GM12878 (cell line): ENCODE results near the gene SEPTIN5.

Source experiments
- CHD2 ChIP-seq: IDR thresholded peaks from 2 replicates; pipeline ENCODE4 v1.6.1; 2011; ENCODE audit warnings: low read depth, low read length, improper control_type of control experiment, borderline replicate concordance
- GABPA ChIP-seq: IDR thresholded peaks from 2 replicates; pipeline ENCODE4 v1.6.1; 2014; ENCODE audit warnings: antibody characterized with exemption, low read depth, mild to moderate bottlenecking, inconsistent platforms
- HDAC2 ChIP-seq: fragments of 200-600 bp; sonication (generic); IDR thresholded peaks from 2 replicates; pipeline ENCODE4 v1.6.1; 2017
- KLF5 ChIP-seq: fragments of 450-650 bp; IDR thresholded peaks from 2 replicates; pipeline ENCODE4 v1.6.1; 2014; ENCODE audit warnings: mild to moderate bottlenecking; ENCODE audit not compliant: partially characterized antibody
- POLR2AphosphoS5 ChIP-seq: IDR thresholded peaks from 2 replicates; pipeline ENCODE4 v1.6.1; 2011; ENCODE audit warnings: mild to moderate bottlenecking, low read length, inconsistent platforms
- SMC3 ChIP-seq: IDR thresholded peaks from 2 replicates; pipeline ENCODE4 v1.6.1; 2011; ENCODE audit warnings: low read length, improper control_type of control experiment, borderline replicate concordance
- TF ChIP-seq, protein P1 (sequence below), 3 experiments: IDR thresholded peaks in 2 of 3; conservative IDR thresholded peaks in 1 of 3; 2 replicates each; pipeline ENCODE4 v1.5.1; 2011; ENCODE audit warnings: low read depth in 3 of 3, low read length in 3 of 3, mild to moderate bottlenecking in 3 of 3, control low read depth in 2 of 3, moderate library complexity in 2 of 3, inconsistent platforms in 1 of 3, mixed read lengths in 1 of 3; ENCODE audit not compliant: control insufficient read depth in 2 of 3, insufficient read depth in 1 of 3; ENCODE audit errors: extremely low read depth in 1 of 3
- TF ChIP-seq, protein P2 (sequence below): fragments of 450-650 bp; IDR thresholded peaks from 2 replicates; pipeline ENCODE4 v1.6.1; 2017; ENCODE audit warnings: mild to moderate bottlenecking, moderate library complexity

DNA sequence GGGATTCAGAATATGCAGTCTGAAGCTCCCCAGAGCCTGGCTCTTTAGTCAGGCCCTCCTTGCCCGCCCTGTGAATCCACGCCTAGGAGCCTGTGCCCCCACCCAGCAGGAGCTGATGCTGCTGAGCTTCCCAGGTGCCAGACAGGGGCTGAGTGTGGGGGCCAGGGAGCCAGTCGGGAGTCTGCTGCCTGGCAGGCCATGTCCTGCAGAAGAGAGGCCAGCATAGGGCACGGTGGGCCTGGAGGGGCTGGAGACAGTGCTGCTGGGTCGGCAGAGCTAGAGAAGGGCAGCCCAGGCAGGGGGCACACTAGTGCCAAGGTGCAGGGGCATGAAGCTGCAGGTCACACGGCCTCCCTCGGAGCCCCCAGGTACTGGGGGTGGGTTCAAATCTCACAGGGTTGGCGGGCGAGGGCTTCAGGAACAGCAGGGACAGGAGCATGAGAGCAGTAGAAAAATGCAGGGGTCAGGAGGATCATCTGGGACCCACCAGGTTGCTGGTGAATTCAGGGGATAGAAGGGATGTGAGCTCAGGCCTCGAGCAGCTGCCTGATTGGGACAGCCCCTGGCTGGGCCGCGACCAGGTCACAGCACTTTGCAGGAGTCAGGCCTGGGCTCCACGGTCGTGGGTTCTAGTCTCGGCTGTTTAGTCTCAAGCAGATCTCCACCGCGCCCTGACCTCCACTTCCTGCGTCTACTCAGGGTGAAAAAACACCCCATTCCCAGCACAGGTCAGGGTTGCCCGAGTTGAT lies 4.1 kb upstream of the SEPTIN5 start:
- TF ChIP-seq POLR2AphosphoS5 (no peak), SMC3 (no peak), GABPA (no peak), CHD2 (no peak), KLF5 (no peak), HDAC2 (no peak)
- TF ChIP-seq, protein P1, sequence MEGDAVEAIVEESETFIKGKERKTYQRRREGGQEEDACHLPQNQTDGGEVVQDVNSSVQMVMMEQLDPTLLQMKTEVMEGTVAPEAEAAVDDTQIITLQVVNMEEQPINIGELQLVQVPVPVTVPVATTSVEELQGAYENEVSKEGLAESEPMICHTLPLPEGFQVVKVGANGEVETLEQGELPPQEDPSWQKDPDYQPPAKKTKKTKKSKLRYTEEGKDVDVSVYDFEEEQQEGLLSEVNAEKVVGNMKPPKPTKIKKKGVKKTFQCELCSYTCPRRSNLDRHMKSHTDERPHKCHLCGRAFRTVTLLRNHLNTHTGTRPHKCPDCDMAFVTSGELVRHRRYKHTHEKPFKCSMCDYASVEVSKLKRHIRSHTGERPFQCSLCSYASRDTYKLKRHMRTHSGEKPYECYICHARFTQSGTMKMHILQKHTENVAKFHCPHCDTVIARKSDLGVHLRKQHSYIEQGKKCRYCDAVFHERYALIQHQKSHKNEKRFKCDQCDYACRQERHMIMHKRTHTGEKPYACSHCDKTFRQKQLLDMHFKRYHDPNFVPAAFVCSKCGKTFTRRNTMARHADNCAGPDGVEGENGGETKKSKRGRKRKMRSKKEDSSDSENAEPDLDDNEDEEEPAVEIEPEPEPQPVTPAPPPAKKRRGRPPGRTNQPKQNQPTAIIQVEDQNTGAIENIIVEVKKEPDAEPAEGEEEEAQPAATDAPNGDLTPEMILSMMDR (IDR thresholded peaks at IDR 0.05 in 2 of 3, conservative IDR thresholded peaks at IDR 0.05 in 1 of 3; ENCODE audit: control insufficient read depth in 2 of 3, extremely low read depth in 1 of 3, insufficient read depth in 1 of 3, low read depth in 3 of 3, low read length in 3 of 3): no peak
- TF ChIP-seq, protein P2, sequence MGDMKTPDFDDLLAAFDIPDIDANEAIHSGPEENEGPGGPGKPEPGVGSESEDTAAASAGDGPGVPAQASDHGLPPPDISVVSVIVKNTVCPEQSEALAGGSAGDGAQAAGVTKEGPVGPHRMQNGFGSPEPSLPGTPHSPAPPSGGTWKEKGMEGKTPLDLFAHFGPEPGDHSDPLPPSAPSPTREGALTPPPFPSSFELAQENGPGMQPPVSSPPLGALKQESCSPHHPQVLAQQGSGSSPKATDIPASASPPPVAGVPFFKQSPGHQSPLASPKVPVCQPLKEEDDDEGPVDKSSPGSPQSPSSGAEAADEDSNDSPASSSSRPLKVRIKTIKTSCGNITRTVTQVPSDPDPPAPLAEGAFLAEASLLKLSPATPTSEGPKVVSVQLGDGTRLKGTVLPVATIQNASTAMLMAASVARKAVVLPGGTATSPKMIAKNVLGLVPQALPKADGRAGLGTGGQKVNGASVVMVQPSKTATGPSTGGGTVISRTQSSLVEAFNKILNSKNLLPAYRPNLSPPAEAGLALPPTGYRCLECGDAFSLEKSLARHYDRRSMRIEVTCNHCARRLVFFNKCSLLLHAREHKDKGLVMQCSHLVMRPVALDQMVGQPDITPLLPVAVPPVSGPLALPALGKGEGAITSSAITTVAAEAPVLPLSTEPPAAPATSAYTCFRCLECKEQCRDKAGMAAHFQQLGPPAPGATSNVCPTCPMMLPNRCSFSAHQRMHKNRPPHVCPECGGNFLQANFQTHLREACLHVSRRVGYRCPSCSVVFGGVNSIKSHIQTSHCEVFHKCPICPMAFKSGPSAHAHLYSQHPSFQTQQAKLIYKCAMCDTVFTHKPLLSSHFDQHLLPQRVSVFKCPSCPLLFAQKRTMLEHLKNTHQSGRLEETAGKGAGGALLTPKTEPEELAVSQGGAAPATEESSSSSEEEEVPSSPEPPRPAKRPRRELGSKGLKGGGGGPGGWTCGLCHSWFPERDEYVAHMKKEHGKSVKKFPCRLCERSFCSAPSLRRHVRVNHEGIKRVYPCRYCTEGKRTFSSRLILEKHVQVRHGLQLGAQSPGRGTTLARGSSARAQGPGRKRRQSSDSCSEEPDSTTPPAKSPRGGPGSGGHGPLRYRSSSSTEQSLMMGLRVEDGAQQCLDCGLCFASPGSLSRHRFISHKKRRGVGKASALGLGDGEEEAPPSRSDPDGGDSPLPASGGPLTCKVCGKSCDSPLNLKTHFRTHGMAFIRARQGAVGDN: no peak
